Keratinocyte (primary cell): ENCODE data around the gene GAB4. TPM values are rescaled to one million over a fixed set of nuclear protein-coding genes. Genes with fewer than 3 reads are reported as not detected.

Experiments used
- DNase-seq: peaks from one replicate; pipeline ENCODE4 v3.0.0-alpha.2; 2011; ENCODE audit warnings: low read depth, missing footprints, low spot score
- FAIRE-seq: peaks from 2 replicates; lab custom pipeline; 2011; peaks lifted over from hg19 to GRCh38; lab: Jason Lieb, UNC
- H2AFZ ChIP-seq: 2 replicates; pipeline ENCODE4 v1.6.0; 2012; ENCODE audit warnings: low read length, control low read depth, inconsistent platforms; ENCODE audit not compliant: control insufficient read depth
- H3K27ac ChIP-seq: 2 replicates; pipeline ENCODE4 v1.5.1; 2011; ENCODE audit warnings: low read length; ENCODE audit not compliant: control insufficient read depth, insufficient read depth
- H3K27me3 ChIP-seq: 3 replicates; pipeline ENCODE4 v1.6.0; 2011; ENCODE audit warnings: low read length; ENCODE audit not compliant: control insufficient read depth, insufficient read depth; ENCODE audit errors: extremely low read depth
- H3K36me3 ChIP-seq, 2 experiments: 2 replicates in 1 of 2; 3 replicates in 1 of 2; pipeline ENCODE4 v1.5.1; 2011; ENCODE audit warnings: low read length in 2 of 2, mild to moderate bottlenecking in 1 of 2; ENCODE audit not compliant: control insufficient read depth in 2 of 2, insufficient read depth in 2 of 2; ENCODE audit errors: extremely low read depth in 1 of 2
- H3K4me1 ChIP-seq: 3 replicates; pipeline ENCODE4 v1.5.1; 2011; ENCODE audit warnings: low read length; ENCODE audit not compliant: control insufficient read depth, insufficient read depth; ENCODE audit errors: extremely low read depth
- H3K4me2 ChIP-seq: 3 replicates; pipeline ENCODE4 v1.6.0; 2011; ENCODE audit warnings: low read depth, low read length; ENCODE audit not compliant: control insufficient read depth, insufficient read depth; ENCODE audit errors: extremely low read depth
- H3K4me3 ChIP-seq, 3 experiments: fragments of 200-600 bp in 1 of 3; sonication (generic) in 1 of 3; 2 replicates in 2 of 3; 3 replicates in 1 of 3; pipeline ENCODE4 v1.5.1; 2011 to 2016; ENCODE audit warnings: low read length in 3 of 3, mild to moderate bottlenecking in 3 of 3, control low read depth in 2 of 3, inconsistent platforms in 1 of 3, low read depth in 1 of 3, mixed read lengths in 1 of 3, mixed run types in 1 of 3, moderate library complexity in 1 of 3; ENCODE audit not compliant: control insufficient read depth in 2 of 3, insufficient read depth in 2 of 3; ENCODE audit errors: extremely low read depth in 1 of 3
- H3K79me2 ChIP-seq: 2 replicates; pipeline ENCODE4 v1.6.0; 2012; ENCODE audit warnings: low read length; ENCODE audit not compliant: control insufficient read depth, insufficient read depth
- H3K9ac ChIP-seq: 3 replicates; pipeline ENCODE4 v1.6.0; 2011; ENCODE audit warnings: low read length; ENCODE audit not compliant: control insufficient read depth, insufficient read depth; ENCODE audit errors: extremely low read depth
- H3K9me1 ChIP-seq: 3 replicates; pipeline ENCODE4 v1.6.0; 2011; ENCODE audit warnings: low read length; ENCODE audit not compliant: control insufficient read depth, insufficient read depth; ENCODE audit errors: extremely low read depth
- H3K9me3 ChIP-seq: 2 replicates; pipeline ENCODE4 v1.5.1; 2012; ENCODE audit warnings: low read depth, low read length; ENCODE audit not compliant: control insufficient read depth
- H4K20me1 ChIP-seq: 3 replicates; pipeline ENCODE4 v1.6.0; 2011; ENCODE audit warnings: low read length; ENCODE audit not compliant: control insufficient read depth, insufficient read depth; ENCODE audit errors: extremely low read depth
- CTCF ChIP-seq, 3 experiments: IDR thresholded peaks in 1 of 3; conservative IDR thresholded peaks in 1 of 3; optimal IDR thresholded peaks in 1 of 3; 2 replicates in 2 of 3; 3 replicates in 1 of 3; pipeline versions ENCODE3 to v1.5.1; 2011; ENCODE audit warnings: low read length in 3 of 3, mild to moderate bottlenecking in 3 of 3, moderate library complexity in 2 of 3, control low read depth in 1 of 3, inconsistent platforms in 1 of 3; ENCODE audit not compliant: insufficient read depth in 2 of 3; ENCODE audit errors: extremely low read depth in 1 of 3
- EZH2 ChIP-seq: IDR thresholded peaks from one replicate; pipeline ENCODE4 v1.6.1; 2012; ENCODE audit warnings: inconsistent platforms, mild to moderate bottlenecking, low read length, moderate library complexity
- dilution Hi-C: fragments of 300-500 bp; cut with MboI; formaldehyde crosslinking; loops from one replicate; pipeline ENCODE4 v1.7.0; 2020; ENCODE audit warnings: low sequenced_read_pairs; ENCODE audit not compliant: extremely low pct_ligation_motif_present
- polyA plus RNA-seq, 5 experiments: library from polyadenylated mRNA; depleted of rRNA in 3 of 5; stranded (reverse) in 3 of 5; stranded (forward) in 1 of 5; unstranded in 1 of 5; fragments of >200 nt; gene quantifications; 1 replicate in 1 of 5; 2 replicates in 3 of 5; 3 replicates in 1 of 5; pipeline versions ENCODE4 v1.2.1 to v1.2.3, GENCODE V29; 2011 to 2012; ENCODE audit warnings: missing spikeins in 2 of 5, low read depth in 1 of 5, low replicate concordance in 1 of 5

Gene GAB4
- polyA plus RNA-seq, 1 donor (not counting 4 experiments of a cell fraction or from before 2014, with no cell fraction given): not detected

GRCh38 chr22:16922706-16923105, 85.3 kb downstream of the GAB4 start:
- Histone ChIP-seq H3K4me1 (no peaks in the 10 kb centered on the region), H3K9me1 (no peaks in the 10 kb centered on the region), H3K4me2 (no peak overlapping the region), H3K27ac (no peak overlapping the region), H2AFZ (no peak overlapping the region), H3K9me3 (no peaks in the 10 kb centered on the region), H4K20me1 (no peaks in the 10 kb centered on the region), H3K4me3 (no peak overlapping the region), H3K36me3 (no peaks in the 10 kb centered on the region), H3K27me3 (no peaks in the 10 kb centered on the region), H3K79me2 (no peaks in the 10 kb centered on the region), H3K9ac (no peak overlapping the region)
- no peak for TF ChIP-seq CTCF (optimal IDR thresholded peaks at IDR 0.05 in 1 of 3, IDR thresholded peaks at IDR 0.05 in 1 of 3, conservative IDR thresholded peaks at IDR 0.05 in 1 of 3; ENCODE audit: extremely low read depth in 1 of 3, insufficient read depth in 2 of 3, low read length in 3 of 3)
- no peak for TF ChIP-seq EZH2
- dilution Hi-C loops: no loop called here
- DNase-seq (no peak), FAIRE-seq (no peak)

DNA sequence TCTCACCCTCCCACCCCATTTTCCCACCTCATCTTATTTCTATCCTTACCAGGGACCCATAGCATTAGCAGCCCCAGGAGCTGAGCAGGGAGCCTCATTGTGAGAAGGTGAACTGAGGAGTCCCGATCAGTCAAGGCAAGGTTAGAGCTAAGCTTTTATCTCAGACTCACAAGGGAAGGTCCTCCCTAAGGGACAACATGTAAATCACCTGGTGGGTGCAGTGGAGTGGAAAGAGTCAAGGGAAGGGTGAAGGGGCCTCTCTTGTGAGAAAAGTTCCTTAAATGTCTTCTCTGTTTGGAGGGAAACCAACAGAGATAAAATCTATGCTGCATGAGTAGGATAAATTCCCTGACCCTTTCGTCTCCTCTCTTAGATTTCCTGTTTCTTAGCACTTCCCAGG, 85.9 kb downstream of the GAB4 start:
- H3K27me3 ChIP-seq: no peaks in the 10 kb centered on the region
- H2AFZ ChIP-seq: no peak overlapping the region
- TF ChIP-seq EZH2 (no peak), CTCF (optimal IDR thresholded peaks at IDR 0.05 in 1 of 3, IDR thresholded peaks at IDR 0.05 in 1 of 3, conservative IDR thresholded peaks at IDR 0.05 in 1 of 3; ENCODE audit: extremely low read depth in 1 of 3, insufficient read depth in 2 of 3, low read length in 3 of 3) (no peak)
- no peaks in the 10 kb centered on the region for H4K20me1 ChIP-seq
- FAIRE-seq (no peak), DNase-seq (no peak)
- no peak overlapping the region for H3K9ac ChIP-seq
- H3K4me2 ChIP-seq: no peak overlapping the region
- H3K4me1 ChIP-seq: no peaks in the 10 kb centered on the region
- dilution Hi-C loops: no loop called here
- H3K27ac ChIP-seq: no peak overlapping the region
- no peaks in the 10 kb centered on the region for H3K79me2 ChIP-seq
- H3K9me1 ChIP-seq: no peaks in the 10 kb centered on the region
- H3K4me3 ChIP-seq: no peak overlapping the region
- H3K9me3 ChIP-seq: no peaks in the 10 kb centered on the region
- no peaks in the 10 kb centered on the region for H3K36me3 ChIP-seq
